Body of pancreas (tissue), 4 donors: ENCODE data around the gene IL1RAPL1. TPM values are rescaled to one million over a fixed set of nuclear protein-coding genes. Genes with fewer than 3 reads are reported as not detected.

ENCODE experiments used
- ATAC-seq: fragments of 150-250 bp; one replicate; pipeline ENCODE4 v1.9.1; 2016
- DNase-seq, 4 donors: peaks; one replicate each; pipeline ENCODE4 v3.0.0-alpha.2; 2019
- H3K27ac ChIP-seq, 4 donors: fragments of 200-600 bp; sonication (generic); 1 replicate in 3 of 4; 2 replicates in 1 of 4; pipeline versions ENCODE4 v1.5.1 to v1.6.1; 2016 to 2019; ENCODE audit warnings: mild to moderate bottlenecking in 1 of 4, mixed read lengths in 1 of 4, moderate library complexity in 1 of 4
- H3K27me3 ChIP-seq, 2 donors: fragments of 200-600 bp; sonication (generic); one replicate each; pipeline ENCODE4 v1.6.0; 2016; ENCODE audit warnings: mild to moderate bottlenecking in 1 of 2
- H3K36me3 ChIP-seq, 2 donors: fragments of 200-600 bp; sonication (generic); replicated peaks in 1 of 2; 2 replicates each; pipeline ENCODE4 v1.5.1; 2016; ENCODE audit warnings: low read depth in 2 of 2; ENCODE audit not compliant: insufficient read depth in 1 of 2
- H3K4me1 ChIP-seq: fragments of 200-600 bp; sonication (generic); one replicate; pipeline ENCODE4 v1.6.0; 2016
- H3K4me3 ChIP-seq, 2 donors: fragments of 200-600 bp; sonication (generic); 1 replicate in 1 of 2; 2 replicates in 1 of 2; pipeline ENCODE4 v1.5.1; 2016 to 2019
- H3K9me3 ChIP-seq, 3 donors: fragments of 200-600 bp; sonication (generic); 1 replicate in 2 of 3; 2 replicates in 1 of 3; pipeline ENCODE4 v1.5.1; 2016
- CTCF ChIP-seq, 7 experiments: fragments of 450-650 bp in 4 of 7; fragments of 200-600 bp in 3 of 7; sonication (generic) in 3 of 7; IDR thresholded peaks; one replicate each; pipeline ENCODE4 v1.5.1; 2016 to 2019; ENCODE audit warnings: antibody characterized with exemption in 7 of 7
- POLR2A ChIP-seq, 3 donors: fragments of 450-650 bp; IDR thresholded peaks; one replicate each; pipeline ENCODE4 v1.6.1; 2016; ENCODE audit warnings: antibody characterized with exemption in 3 of 3, mild to moderate bottlenecking in 2 of 3
- WGBS, 2 donors: methylation state at CpG; one replicate each; pipeline ENCODE4 v1.1.5; 2017; 5-methylcytosine and 5-hydroxymethylcytosine counted together
- intact Hi-C: fragments of 100-400 bp; cut with DNase I; formaldehyde crosslinking; loops from one replicate; pipeline ENCODE4 v1.15.1; 2023
- total RNA-seq, 2 donors: library from RNA; depleted of rRNA; stranded (reverse); fragments of >200 nt; gene quantifications; one replicate each; pipeline ENCODE4 v1.1.0, GENCODE V29; 2016

Gene IL1RAPL1
- total RNA-seq, 2 donors from 2014 or later = 0.26 TPM; not detected in 1

- Histone ChIP-seq H3K27me3 (no peaks in the 10 kb centered on the region), H3K36me3 (no peaks in the 10 kb centered on the region), H3K9me3 (no peaks in the 10 kb centered on the region), H3K4me1 (no peaks in the 10 kb centered on the region), H3K27ac (no peak overlapping the region), H3K4me3 (no peak overlapping the region)
- no peak for ATAC-seq
- DNase-seq = no peak
- intact Hi-C loops = no loop called here
- TF ChIP-seq CTCF (IDR thresholded peaks at IDR 0.05) (no peak), POLR2A (IDR thresholded peaks at IDR 0.05) (no peak)
- 75 to 87% methylated on average over 1 of the region's 1 CpG for WGBS, 2 donors
Measured at GRCh38 chrX:28802625-28803024, 215.4 kb downstream of the IL1RAPL1 start.

GRCh38 chrX:28835991-28836390 lies 248.7 kb downstream of the IL1RAPL1 start:
- no peak for ATAC-seq
- Histone ChIP-seq H3K9me3 (no peaks in the 10 kb centered on the region), H3K4me3 (no peak overlapping the region), H3K36me3 (no peaks in the 10 kb centered on the region), H3K4me1 (no peaks in the 10 kb centered on the region), H3K27ac (no peak overlapping the region), H3K27me3 (no peaks in the 10 kb centered on the region)
- intact Hi-C loops = no loop called here
- no peak for DNase-seq
- TF ChIP-seq POLR2A (IDR thresholded peaks at IDR 0.05) = no peak
- TF ChIP-seq CTCF (IDR thresholded peaks at IDR 0.05) = no peak
- 78 to 83% methylated on average over 1 of the region's 1 CpG for WGBS, 2 donors

GRCh38 chrX:28843817-28844216 lies 256.6 kb downstream of the IL1RAPL1 start:
- H3K9me3 ChIP-seq = no peaks in the 10 kb centered on the region
- no peak overlapping the region for H3K4me3 ChIP-seq
- ATAC-seq (no peak), DNase-seq (no peak)
- 46 to 55% methylated on average over 3 of the region's 3 CpGs for WGBS, 2 donors
- no peaks in the 10 kb centered on the region for H3K4me1 ChIP-seq
- no peak for TF ChIP-seq POLR2A (IDR thresholded peaks at IDR 0.05)
- no peak for TF ChIP-seq CTCF (IDR thresholded peaks at IDR 0.05)
- intact Hi-C loops = no loop called here
- no peaks in the 10 kb centered on the region for H3K27me3 ChIP-seq
- no peaks in the 10 kb centered on the region for H3K36me3 ChIP-seq
- no peak overlapping the region for H3K27ac ChIP-seq

GRCh38 chrX:28847423-28847822 lies 260.2 kb downstream of the IL1RAPL1 start:
- H3K27ac ChIP-seq = no peak overlapping the region
- intact Hi-C loops = no loop called here
- peaks cover 4% of the 10 kb centered on the region for H3K4me1 ChIP-seq
- peak in 2 of 4 donors; percentile 2 to 22 for DNase-seq
- H3K27me3 ChIP-seq = no peaks in the 10 kb centered on the region
- H3K36me3 ChIP-seq = no peaks in the 10 kb centered on the region
- TF ChIP-seq CTCF (IDR thresholded peaks at IDR 0.05) = no peak
- no peak for TF ChIP-seq POLR2A (IDR thresholded peaks at IDR 0.05)
- no peak for ATAC-seq
- no peaks in the 10 kb centered on the region for H3K9me3 ChIP-seq
- WGBS, 2 donors = 58 to 71% methylated on average over 3 of the region's 3 CpGs
- H3K4me3 ChIP-seq = no peak overlapping the region

GRCh38 chrX:28848707-28849106 lies 261.5 kb downstream of the IL1RAPL1 start:
- Histone ChIP-seq H3K27me3 (no peaks in the 10 kb centered on the region), H3K4me1 (peaks cover 4% of the 10 kb centered on the region), H3K27ac (peak overlapping the region in 2 of 4 donors; percentile 16 to 55), H3K4me3 (no peak overlapping the region), H3K9me3 (no peaks in the 10 kb centered on the region), H3K36me3 (no peaks in the 10 kb centered on the region)
- no peak for TF ChIP-seq POLR2A (IDR thresholded peaks at IDR 0.05)
- no peak for TF ChIP-seq CTCF (IDR thresholded peaks at IDR 0.05)
- ATAC-seq (no peak), DNase-seq (no peak)
- WGBS, 2 donors = 27 to 48% methylated on average over 3 of the region's 3 CpGs
- intact Hi-C loops = no loop called here
